GM19468 (cell line): ENCODE data around the gene DENND4C.
"Not testable (repeated sequence)": the region's sequence is repeated elsewhere in the genome, so short reads cannot be mapped to it uniquely, and the experiment has no call there.

Experiments
- ATAC-seq: cut with Tn5 transposase; IDR thresholded peaks from one replicate; pipeline ENCODE4 v1.9.1; 2021; ENCODE audit warnings: mild to moderate bottlenecking, moderate library complexity, moderate number of reproducible peaks; ENCODE audit not compliant: unreplicated experiment; ENCODE audit errors: extremely low read depth

Gene DENND4C

DNA sequence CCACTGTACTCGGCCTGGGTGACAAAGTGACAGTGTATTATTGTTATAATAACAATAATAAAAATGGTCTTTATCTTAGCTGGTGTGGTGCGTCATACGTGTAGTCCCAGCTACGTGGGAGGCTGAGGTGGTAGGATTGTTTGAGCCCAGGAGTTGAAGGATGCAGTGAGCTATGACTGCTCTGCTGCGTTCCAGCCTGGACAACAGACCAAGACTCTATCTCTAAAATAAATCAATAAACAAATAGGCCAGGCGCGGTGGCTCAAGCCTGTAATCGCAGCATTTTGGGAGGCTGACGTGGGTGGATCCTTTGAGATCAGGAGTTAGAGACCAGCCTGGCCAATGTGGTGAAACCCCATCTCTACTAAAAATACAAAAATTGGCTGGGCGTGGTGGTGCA, 9.2 kb upstream of the DENND4C start:
- no peak for ATAC-seq

DNA sequence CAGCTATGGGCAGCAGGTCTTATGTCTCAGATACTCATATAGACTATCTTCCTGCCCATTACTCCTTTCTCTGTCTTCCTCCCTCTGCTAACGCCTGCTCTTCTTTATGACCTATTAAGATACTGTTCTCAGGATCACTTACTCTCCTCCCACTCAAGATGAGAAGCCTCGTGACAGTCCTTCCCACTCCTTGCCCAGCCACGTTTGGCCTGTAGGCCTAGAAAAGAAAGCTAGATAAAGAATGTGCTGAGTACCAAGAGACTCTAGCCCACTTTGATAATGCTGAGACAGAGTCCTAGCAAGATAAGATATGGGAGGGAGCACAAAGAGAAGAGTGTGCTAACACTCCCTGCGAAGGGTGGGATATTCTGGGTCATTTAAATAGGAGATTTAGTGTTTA, 6.8 kb upstream of the DENND4C start:
- no peak for ATAC-seq

DNA sequence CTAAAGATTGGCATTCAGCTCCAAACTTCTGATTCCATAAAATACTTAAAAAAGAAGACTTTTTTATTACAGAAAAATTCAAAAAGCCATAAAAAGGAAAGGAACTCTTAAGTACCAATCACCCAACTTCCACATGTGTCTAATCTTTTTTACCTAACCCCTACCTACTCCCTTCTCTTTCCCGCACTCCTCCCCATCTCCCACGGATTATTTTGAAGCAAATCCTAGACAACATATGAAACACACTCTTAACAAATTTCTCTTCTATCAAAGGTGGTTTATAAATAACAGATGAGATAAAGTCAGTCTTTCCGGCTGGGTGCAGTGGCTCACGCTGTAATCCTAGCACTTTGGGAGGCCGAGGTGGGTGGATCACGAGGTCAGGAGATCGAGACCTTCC, 5.9 kb upstream of the DENND4C start:
- ATAC-seq = no peak

DNA sequence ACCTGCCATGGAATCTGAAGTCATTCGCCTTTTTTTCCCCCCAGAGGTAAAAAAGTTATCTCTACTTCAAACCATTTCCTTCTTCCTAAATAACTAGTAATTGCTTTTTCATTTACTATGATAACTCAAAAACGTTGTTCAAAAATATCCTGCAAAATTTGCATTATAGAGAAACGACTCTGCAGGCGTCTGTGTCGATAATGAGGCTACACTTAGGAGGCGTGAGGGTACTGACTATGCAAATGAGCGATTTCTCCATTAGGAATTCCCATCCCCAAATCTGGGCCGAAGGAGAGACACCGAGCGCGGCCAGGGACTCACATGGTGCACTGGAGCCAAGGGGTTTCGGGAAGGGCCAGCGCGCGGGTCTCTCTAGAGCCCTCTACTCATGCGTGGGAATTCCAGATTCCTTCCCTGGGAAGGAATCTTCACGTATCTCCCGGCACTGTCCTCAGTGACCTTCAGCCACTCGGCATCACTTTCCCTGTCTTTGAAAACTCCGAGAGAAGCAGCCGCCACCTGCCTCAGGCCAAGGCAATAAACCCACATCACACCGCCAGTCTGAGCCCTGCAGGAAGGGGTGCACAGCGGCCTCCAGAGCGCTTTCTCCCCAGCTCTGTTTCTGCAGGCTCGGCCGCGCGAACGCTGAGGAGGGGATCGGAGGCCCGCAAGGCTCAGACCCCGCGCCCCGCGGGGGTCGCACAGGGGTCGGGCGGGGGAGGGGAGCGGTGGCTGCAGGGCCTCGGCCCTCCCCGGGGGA, 718 bp upstream of the DENND4C start:
- ATAC-seq = peak; percentile 21

DNA sequence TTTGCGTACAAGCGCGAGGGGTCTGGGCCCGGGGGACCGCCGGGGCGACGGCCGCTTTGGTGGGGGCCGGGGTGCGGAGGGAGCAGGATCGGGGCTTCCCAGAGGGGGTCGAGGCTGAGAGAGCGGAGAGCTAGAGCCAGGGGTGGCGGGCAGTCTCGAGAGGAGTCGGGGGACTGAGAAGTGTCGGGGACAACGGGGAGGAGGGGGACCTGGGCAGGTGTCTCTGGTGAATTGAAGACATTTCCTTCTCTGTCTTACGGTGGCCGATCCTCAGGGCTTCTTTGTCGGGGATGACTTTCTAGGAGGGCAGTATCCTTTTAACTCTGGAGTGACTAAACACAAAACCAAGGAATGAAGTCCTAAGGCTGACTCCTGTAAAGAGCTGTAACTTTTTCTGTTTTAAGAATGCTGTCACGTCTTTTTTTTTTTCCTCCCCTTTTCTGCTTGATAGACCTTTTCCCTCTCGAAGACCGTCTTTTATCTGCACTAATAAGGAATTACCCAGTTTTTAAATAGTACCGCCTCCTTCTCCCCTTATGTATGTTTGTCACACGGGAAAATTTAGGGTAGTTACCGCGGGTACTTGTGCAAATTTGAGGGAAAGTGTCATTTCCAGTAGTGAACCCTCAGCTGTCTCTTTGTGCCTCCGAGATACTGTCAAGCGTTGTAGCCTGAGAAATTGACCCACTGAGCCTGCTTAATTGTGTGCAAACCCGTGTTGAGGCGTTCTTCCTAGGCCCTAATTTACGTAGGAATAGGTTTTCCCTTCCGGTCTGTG, 822 bp downstream of the DENND4C start:
- no peak for ATAC-seq

- ATAC-seq = no peak
Observed at GRCh38 chr9:19231904-19232822, 1.7 kb downstream of the DENND4C start.

- no peak for ATAC-seq
Observed at GRCh38 chr9:19232823-19233194, 2.3 kb downstream of the DENND4C start.

- no peak for ATAC-seq
Observed at GRCh38 chr9:19233344-19233743, 2.9 kb downstream of the DENND4C start.

DNA sequence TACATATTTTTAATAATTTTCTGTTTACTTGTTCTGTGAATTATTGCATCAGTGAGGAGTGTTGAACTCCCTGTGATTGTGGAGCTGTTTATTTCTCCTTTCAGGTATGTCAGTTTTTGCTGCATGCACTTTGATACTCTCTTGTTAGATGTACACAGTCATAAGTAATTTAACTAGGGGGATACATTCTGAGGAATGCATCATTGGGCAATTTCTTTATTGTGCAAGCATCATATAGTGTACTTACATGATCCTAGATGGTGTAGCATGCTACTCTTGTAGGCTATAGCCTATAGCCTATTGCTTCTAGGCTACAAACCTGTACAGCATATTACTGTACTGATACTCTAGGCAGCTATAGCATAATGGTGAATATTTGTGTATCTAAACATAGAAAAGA, 9.5 kb downstream of the DENND4C start:
- no peak for ATAC-seq

DNA sequence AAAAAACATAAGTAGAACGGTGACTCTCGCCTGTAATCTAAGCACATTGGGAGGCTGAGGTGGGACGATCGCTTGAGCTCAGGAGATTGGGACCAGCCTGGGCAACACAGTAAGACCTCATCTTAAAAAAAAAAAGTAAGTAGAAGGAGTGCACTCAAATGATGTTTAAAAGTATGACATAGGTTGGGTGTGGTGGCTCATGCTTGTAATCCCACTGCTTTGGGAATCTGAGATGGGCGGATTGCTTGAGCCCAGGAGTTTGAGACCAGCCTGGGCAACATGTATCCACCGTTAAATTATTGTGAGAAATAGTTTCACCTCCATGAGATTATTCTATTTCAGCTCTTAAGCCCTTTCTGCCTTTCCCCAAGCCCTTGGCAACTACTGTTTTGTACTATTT, 11.2 kb downstream of the DENND4C start:
- ATAC-seq = no peak

DNA sequence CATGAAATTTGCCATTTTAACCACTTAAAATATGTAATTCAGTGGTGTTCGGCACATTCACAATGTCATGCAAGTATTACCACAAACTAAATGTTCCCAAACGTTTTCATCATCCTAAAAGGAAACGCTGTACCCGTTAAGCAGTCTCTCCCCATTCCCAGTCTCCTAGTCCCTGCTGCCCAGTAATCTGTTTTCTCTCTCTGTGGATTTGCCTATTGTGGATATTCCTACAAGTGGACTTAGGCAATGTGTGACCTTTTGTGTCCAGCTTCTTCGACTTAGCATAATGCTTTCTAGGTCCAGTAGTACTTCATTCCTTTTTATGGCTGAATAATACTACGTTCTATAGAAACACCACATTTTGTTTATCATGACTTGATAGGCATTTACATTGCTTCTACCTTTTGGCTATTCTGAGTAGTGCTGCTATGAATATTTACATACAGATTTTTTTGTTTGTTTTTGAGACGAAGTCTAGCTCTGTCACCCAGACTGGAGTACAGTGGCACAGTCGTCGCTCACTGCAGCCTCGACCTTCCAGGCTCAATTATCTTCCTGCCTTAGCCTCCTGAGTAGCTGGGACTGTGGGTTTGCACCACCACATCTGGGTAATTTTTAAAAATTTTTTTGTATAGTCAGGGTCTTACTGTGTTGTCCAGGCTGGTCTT, 13.0 kb downstream of the DENND4C start:
- no peak for ATAC-seq

- ATAC-seq = no peak
Observed at GRCh38 chr9:19246891-19247290, 16.4 kb downstream of the DENND4C start.

DNA sequence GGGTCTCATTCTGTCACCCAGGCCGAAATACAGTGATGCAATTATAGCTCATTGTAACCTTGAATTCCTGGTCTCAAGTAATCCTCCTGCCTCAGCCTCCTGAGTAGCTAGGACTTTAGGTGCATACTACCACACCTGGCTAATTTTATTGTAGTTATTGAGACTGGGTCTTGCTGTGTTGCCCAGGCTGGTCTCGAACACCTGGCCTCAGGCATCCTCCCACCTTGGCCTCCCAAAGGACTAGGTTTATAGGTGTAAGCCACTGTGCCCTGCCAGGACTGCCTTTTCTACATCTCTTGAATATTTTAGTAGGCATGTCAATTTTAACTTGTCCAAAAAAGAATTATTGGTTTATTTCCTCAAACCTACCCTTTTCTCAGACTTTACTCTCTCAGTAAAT, 16.9 kb downstream of the DENND4C start:
- no peak for ATAC-seq

DNA sequence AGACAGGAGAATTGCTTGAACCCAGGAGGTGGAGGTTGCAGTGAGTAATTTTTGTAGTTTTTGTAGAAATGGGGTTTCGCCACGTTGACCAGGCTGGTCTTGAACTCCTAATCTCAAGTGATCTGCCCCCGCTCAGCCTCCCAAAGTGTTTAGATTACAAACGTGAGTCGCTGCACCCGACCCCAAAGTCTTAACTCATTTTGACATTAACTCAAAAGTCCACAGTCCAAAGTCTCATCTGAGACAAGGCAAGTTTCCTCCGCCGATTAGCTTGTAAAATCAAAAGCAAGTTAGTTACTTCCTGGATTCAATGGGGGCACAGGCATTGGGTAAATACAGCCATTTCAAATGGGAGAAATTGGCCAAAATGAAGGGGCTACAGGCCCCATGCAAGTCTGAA, 19.9 kb downstream of the DENND4C start:
- ATAC-seq = not testable (repeated sequence)

DNA sequence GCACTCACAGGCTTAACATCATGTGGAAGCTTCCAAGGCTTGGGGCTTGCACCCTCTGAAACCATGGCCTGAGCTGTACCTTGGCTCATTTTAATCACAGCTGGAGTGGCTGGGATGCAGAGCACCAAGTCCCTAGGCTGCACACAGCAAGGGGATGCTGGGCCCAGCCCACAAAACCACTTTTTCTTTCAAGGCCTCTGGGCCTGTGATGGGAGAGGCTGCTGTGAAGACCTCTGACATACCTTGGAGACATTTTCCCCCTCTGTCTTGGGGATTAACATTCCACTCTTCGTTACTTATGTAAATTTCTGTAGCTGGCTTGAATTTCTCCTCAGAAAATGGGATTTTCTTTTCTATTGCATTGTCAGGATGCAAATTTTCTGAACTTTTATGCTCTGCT, 20.7 kb downstream of the DENND4C start:
- ATAC-seq = not testable (repeated sequence)

GRCh38 chr9:19251622-19252021, 21.1 kb downstream of the DENND4C start:
- not testable (repeated sequence) for ATAC-seq

- ATAC-seq = no peak
Observed at GRCh38 chr9:19252174-19252884, 21.8 kb downstream of the DENND4C start.

- ATAC-seq = no peak
Observed at GRCh38 chr9:19252885-19253219, 22.4 kb downstream of the DENND4C start.

DNA sequence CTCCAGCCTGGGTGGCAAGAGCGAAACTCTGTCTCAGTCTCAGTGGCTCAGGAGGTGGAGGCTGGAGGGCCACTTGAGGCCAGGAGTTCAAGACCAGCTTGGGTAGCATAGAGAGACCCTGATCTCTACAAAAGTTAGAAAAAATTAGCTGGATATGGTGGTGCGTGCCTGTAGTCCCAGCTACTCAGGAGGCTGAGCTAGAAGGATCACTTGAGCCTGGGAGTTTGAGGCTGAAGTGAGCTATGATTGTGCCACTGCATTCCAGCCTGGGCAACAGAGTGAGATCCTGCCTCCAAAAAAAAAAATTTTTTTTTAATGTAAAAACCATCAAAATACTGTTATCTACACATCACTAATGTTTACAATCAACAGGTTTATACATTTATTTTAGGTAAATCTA, 24.6 kb downstream of the DENND4C start:
- ATAC-seq = no peak

- no peak for ATAC-seq
Observed at GRCh38 chr9:19255821-19256220, 25.3 kb downstream of the DENND4C start.
